Measurements from ENCODE around the gene LRRIQ1. TPM values are rescaled to one million over a fixed set of nuclear protein-coding genes. Genes with fewer than 3 reads are reported as not detected.
A peak's percentile ranks its signal among the peaks of the same experiment; 100 is the strongest.

LRRIQ1 gene
- total and polyA plus RNA-seq, 2 of the 8 experiments (the other 6 are each of a cell fraction or from before 2014, with no cell fraction given): 0.24 to 0.76 TPM

GRCh38 chr12:85280165-85280983 lies 244.2 kb downstream of the LRRIQ1 start, which contains the start of gene ALX1 (continued):
- TF ChIP-seq NANOG (IDR thresholded peaks at IDR 0.05; ENCODE audit: insufficient read depth, low read depth, low read length, poor library complexity, severe bottlenecking) (no peak), EP300 (IDR thresholded peaks at IDR 0.05; ENCODE audit: borderline replicate concordance in 1 of 2, low read depth in 2 of 2, low read length in 2 of 2) (0 out of 3 replicates have a peak, but pooled peaks of 1 of the 2 experiments have one; percentile 5), SP1 (IDR thresholded peaks at IDR 0.05; ENCODE audit: low read depth, low read length) (peak; percentile 12; the same call in 1 of the 2 replicates), MAX (IDR thresholded peaks at IDR 0.05) (peak; percentile 93), E2F6 (IDR thresholded peaks at IDR 0.05) (peak; percentile 74), NRF1 (IDR thresholded peaks at IDR 0.05; ENCODE audit: low read depth, low read length) (no peak)

All from H1 (cell line).